ENCODE measurements around the gene GGCX. TPM values are rescaled to one million over a fixed set of nuclear protein-coding genes. Genes with fewer than 3 reads are reported as not detected.

Gene GGCX
- total RNA-seq, 1 experiment from 2014 or later: 56.2 TPM

DNA sequence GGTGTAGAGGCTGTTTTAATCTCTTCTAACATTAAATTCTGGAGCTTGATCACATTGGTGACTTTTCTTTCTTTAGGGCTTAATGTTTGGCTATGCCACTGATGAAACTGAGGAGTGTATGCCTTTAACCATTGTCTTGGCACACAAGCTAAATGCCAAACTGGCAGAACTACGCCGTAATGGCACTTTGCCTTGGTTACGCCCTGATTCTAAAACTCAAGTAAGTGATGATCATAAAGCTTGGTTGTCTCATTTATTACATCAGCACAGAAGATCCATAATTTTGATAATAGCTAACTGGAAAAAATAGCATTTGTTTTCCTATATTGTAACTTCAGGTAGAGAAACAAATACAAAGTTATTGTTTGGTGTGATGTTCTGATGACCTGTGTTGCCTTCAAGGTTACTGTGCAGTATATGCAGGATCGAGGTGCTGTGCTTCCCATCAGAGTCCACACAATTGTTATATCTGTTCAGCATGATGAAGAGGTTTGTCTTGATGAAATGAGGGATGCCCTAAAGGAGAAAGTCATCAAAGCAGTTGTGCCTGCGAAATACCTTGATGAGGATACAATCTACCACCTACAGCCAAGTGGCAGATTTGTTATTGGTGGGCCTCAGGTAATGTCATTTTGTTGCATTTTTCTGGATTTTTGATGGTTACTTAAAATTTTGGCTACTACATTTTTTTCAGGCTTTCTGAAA lies 19.4 kb downstream of the GGCX start:
- DNase-seq (ENCODE audit: low read depth): no peak

DNA sequence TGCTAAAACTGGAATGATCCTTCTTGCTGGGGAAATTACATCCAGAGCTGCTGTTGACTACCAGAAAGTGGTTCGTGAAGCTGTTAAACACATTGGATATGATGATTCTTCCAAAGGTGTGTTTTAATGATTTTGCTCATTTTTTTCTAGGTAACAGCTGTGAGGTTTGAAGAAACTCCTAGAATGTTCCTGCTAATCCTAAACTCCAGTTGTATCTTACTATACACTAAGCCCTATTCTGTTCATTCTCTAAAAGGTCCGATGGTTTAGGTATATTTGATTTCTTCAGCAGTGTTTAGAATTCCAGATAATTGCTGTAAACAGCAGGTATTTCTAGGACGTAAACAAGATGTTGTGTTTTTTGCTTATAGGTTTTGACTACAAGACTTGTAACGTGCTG lies 20.0 kb downstream of the GGCX start:
- no peak for DNase-seq (ENCODE audit: low read depth)

DNA sequence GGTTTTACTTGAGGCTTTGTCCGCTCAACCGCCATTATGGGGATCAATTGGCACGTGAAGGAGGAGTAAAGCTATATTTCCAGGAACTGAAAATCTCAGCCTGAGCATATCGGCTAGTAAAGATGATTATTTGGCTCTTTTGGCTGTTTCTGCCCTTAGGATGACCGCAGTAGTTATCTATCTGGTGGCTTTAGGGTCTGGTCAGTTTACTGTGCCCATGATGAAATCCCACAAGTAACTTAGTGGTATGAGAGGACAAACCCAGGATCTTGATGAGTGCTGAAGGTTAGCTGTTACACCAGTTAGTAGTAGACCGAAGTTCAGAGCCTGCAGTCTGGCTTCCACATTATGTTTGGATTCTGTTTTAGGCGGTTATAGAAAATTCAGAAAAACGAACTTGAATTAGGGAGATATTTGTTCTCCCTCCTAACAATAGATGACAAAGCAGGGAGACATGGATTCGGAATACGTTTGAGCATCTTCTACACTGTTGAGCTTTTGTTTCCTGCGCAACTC lies 21.1 kb downstream of the GGCX start:
- DNase-seq (ENCODE audit: low read depth): no peak

DNA sequence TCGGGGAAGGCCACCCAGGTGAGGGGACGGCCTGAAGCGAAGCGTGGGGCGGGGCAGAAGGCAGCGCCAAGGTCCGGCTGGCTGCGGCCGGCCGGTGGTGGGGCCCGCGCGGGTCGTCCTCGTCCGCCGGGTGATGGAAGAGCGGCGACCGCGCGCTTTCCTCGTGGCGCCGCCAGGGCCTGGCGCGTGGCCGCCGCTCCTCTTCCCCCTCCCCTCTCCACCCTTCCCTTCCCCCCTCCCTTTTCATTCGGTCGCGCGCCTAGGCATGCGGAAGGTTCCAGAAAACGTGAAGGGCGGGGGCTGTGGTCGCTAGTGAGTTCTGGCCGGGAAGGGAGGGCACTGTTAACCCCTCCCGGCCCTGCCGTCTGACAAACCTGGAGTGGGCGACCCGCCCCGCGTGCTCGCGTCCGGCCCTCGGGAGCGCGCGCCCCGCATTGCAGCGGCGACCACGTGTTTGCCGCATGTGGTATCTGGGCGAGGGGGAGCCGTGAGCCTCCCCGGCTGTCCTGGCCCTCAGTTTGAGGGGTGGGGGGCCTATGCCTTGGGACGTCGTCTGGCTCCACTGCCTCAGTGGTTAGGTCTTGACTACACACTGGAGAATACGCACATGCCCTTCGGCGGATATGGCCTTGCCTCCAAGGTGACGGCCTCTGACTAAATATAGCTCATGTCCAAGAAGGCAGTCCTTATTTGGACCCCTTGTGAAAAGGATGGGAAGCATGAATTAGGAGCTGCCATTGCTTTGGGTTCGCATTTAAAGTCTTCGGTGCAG lies 21.7 kb downstream of the GGCX start:
- peak; percentile 52 for DNase-seq (ENCODE audit: low read depth)

DNA sequence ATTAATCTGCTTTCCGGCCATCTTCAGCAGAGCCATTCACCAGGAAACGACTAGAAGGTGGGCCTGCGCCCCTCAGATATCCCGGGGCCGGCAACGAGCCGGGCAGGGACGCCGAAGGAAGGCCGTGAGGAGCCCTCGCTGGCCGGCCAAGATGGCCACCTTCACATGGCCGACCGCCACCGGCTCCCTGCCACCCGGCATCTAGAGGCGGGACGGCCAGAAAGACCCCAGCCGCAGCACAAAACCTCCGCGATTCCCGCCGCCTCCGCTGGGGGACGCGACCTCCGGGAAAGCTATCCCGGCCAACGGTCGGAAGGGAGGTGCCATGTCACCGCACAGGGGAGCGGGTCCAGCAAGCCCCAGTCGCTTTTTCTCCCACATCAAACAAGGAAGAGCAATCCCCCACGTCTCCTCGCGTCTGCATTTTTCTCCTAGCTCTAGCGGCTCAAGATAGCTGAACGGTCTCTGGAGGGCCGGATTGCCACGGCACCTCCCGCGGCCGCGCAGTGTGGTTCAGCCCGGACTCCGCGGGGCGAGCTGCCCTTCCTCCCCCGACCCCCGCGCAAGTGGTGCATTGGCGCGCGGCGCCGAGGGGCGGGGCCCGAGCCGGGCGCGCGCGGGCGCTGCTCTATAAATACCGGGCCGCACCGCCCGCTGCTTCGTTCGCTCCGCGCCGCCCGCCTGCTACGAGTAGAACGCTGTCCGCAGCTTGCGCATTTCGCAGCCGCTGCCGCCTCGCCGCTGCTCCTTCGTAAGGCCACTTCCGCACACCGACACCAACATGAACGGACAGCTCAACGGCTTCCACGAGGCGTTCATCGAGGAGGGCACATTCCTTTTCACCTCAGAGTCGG lies 22.6 kb downstream of the GGCX start, which contains the start of gene MAT2A:
Gene MAT2A, plus strand, starts transcription at position 662 of the 854 bp plus-strand sequence. Its CDS starts 120 bp downstream, at position 782.
- DNase-seq (ENCODE audit: low read depth): peak; percentile 83

DNA sequence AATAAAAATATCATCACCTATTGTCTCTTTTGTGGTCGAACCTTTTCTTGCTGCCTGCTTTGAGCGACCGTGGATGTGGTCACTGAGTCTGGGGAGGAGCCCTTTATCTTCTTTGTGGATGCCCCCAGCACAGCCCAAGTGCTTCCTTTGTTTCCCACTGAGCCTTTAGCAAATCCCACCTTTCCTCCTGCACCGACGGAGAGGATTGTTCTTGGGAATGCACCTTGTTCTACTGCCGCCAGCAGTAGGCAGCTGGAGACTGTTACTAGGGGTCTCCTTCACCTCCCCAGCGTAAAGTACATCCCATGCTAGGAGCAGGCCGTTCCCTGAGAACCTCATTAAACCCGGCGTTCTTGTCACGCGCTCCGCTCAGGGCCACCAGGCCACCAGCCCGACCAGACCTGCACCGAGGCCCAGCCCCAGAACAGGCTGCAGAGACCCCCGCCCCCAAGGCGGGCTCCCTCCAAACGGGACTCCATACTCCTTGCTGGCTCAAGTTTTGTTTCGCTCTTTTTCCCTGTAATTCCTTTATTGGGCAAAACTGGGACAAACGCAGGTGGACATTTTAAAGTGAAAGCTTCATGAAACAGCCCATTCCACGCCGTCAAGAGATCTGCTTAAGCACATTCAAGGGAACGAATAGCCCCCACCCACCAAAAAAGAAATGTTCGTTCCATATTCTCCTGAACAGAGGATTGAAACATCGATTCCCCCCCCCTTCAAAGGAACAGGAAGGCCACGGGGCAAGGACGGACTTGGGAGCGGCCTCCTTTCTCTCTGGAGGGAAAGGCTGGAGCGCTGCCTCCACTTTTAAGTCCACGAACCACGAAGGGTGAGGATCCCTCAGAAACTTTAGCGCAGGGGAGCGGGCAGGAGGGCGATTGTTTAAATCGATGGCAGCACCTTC lies 23.4 kb downstream of the GGCX start:
- peak; percentile 32 for DNase-seq (ENCODE audit: low read depth)

DNA sequence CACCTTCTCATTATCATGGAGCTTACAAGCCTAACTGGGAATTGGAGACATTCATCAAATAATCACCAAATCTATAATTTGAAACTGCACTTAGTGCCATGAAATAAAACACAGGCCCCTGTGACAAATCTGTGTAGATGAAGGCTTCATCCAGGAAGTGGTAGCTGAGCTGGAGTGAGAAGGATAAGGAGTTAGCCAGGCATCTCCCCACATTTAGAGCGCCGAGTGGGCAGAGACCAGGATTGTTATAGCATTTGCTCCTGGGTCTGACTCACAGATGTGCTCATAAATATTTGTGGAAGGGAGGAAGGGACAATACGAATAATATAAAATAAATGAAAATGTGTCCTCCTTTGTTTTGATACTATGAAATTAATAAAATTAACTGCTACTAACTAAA lies 24.8 kb downstream of the GGCX start:
- DNase-seq (ENCODE audit: low read depth): peak; percentile 88

DNA sequence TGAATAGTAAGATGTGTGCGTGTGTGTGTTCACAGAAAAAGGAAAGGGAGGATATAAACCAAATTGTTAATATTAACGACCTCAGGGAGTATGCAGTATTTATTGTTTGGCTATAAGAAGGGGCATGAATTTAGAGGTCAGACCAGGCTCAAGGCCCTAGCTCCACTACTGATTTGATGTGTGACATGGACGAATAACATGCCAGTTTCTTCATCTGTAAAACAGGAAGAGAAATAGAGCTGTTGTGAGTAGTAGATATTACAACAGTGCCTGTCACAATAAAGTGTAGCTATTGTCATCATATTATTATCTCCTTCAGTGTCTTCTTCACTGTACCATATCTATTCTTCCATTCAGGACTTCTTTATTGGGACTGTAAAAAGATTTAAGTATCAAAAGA lies 26.4 kb downstream of the GGCX start:
- no peak for DNase-seq (ENCODE audit: low read depth)

DNA sequence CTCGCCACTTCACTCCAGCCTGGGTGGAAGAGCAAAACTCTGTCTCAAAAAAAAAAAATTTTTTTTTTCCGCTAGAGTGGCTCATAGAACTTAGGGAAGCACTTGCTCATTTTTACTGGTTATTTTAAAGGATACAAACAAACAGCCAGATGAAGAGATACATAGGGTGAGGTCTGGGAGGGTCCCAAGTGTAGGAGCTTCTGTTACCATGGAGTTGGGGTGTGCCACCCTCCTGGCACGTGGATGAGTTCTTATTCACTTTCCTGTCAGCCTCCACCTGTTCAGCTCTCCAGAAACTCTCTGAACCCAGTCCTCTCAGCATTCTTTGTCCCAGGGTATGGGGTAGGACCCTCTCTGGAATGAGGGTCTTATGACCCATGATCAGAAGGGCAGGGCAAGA lies 27.2 kb downstream of the GGCX start:
- DNase-seq (ENCODE audit: low read depth): no peak

DNA sequence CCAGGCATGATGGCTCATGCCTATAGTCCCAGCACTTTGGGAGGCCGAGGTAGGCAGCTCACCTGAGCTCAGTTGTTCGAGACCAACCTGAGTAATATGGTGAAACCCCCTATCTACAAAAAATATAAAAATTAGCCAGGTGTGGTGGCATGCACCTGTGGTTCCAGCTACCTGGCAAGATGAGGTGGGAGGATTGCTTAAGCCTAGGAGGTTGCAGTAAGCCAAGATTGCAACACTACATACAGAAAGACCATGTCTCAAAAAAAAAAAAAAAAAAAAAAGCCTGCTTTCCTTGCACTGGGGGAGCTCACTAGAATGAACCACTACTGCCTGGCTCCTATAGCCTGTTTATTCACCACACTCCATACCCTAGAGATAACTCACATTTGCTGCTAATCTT lies 29.7 kb downstream of the GGCX start:
- DNase-seq (ENCODE audit: low read depth): no peak

DNA sequence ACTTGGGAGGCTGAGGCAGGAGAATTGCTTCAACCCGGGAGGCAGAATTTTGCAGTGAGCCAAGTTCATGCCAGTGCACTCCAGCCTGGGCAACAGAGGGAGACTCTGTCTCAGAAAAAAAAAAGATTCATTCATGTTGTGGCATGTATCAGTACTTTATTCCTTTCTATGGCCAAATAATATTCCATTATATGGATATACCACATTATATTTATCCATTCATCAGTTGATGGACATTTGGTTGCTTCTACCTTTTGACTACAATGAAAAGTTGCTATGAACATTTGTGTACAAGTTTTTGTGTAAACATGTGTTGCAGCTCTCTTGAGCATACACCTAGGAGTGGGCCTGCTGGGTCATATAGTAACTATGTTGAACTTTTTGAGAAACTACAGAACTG lies 31.5 kb downstream of the GGCX start:
- no peak for DNase-seq (ENCODE audit: low read depth)

DNA sequence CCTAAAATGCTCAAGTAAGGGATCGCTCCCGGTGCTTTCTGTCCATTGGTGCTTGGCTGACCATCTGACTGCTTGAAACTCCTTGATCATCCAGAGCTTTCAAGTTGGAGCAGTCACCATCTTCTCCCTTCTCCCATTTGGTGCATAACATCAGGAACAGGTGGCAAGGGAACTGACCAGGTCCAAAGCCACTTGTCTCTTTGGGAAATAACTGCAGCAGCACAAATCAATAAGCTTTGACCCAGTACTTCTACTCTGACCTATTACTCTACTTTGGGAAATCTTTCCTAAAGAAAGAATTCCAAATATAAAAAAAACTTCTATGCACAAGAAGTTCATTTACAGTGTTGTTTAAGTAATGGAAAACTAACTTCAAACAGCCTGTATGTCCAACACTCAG lies 32.9 kb downstream of the GGCX start:
- no peak for DNase-seq (ENCODE audit: low read depth)

DNA sequence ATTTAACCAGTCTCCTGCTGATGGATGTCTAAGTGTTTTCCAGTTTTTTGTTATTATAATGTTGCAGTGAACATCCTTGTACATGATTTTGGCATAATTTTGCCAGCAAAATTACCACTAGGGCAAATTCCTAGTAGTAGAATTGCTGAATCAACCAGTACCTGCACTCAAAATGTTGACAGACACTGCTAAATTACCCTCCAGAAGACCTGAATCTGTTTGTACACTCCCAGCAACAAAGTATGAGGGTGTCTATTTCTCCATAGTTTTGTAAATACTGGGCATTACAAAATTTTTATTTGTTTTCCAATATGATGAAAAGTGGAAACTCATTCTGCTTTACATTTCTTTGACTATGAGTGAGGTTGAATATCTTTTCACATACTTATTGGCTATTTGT lies 33.5 kb downstream of the GGCX start:
- no peak for DNase-seq (ENCODE audit: low read depth)

DNA sequence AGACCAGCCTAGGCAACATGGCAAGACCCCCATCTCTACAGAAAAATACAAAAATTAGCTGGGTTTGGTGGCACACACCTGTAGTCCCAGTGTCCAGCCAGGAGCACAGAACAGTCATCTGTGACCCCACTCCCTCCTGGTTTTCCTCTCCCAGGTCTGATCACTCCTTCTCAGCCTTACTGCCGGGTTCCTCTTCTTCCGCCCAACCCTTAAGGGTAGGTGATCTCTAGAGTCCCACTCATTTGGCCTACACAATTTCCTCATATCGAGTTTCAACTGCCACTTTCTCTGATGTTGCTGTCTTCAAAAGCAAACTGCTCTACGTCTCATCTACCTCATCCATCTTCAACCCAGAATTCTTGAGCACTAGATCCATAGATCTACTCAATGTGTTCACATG lies 35.7 kb downstream of the GGCX start:
- DNase-seq (ENCODE audit: low read depth): no peak

DNA sequence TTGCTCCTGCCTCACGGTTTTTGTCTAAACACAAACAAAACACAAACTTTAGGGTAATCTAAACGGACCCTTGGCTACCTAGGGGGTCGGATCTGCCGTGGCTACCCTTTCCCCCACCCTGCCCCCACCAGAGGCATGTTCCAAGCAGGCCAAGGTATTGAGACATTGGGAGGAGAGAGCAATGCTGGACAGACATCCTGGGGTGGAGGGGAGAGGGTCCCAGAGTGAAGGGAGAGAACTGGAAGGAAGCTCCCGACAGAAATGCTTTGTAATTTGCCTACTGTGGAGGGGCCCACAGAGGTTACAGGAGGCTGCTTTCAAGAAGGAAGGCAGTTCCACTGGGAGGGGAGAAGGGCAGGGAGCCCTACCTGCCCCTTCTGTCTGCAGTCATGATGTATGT lies 36.3 kb downstream of the GGCX start:
- no peak for DNase-seq (ENCODE audit: low read depth)

DNA sequence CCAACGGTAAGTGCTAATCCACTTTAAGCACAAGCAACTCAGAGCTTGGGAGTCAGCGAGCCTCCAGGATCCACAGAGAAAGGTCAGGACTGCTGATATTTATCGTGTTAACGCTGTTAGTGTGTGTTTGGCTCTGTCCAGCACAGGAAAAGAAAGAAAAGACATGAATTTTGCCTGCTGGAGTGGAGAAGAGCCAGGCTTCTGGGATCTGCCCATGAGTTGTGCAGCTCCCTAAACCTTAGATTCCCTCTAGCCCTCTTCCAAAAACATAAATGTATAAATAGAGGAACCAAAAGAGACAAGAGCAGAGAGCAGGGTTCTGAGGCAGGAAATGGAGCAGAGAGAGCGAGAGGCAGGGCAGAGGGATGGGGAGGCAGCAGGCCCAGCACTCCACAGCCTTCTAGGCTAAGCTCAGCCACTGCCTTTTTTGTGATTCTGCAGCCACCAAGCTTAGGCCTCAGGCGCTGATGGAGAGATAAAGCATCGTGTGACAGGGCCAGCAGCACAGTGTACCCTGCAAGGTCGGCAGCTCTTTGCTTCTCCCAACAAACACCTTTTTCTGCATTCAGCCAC lies 36.9 kb downstream of the GGCX start:
- DNase-seq (ENCODE audit: low read depth): peak; percentile 60

DNA sequence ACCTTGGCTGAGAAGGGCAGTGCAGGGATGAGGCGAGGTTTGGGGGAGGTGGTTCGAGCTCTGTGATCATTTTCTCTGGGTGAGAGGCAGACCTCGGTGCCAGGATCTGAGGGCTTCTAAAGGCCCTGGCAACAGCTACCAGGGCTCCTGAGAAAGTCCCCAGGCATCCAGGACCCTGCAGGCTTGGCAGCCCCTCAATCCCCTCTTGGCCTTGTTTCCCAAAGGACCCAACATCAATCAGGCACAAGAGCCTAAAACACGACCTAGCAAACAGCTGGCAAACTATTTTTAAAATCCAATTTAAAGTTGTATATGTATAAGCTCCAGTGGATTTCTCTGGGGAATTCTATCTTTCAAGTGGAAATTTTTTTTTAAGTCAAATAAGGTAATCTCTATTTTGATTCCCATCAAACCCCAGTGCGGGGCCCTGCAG lies 37.4 kb downstream of the GGCX start:
- DNase-seq (ENCODE audit: low read depth): no peak

DNA sequence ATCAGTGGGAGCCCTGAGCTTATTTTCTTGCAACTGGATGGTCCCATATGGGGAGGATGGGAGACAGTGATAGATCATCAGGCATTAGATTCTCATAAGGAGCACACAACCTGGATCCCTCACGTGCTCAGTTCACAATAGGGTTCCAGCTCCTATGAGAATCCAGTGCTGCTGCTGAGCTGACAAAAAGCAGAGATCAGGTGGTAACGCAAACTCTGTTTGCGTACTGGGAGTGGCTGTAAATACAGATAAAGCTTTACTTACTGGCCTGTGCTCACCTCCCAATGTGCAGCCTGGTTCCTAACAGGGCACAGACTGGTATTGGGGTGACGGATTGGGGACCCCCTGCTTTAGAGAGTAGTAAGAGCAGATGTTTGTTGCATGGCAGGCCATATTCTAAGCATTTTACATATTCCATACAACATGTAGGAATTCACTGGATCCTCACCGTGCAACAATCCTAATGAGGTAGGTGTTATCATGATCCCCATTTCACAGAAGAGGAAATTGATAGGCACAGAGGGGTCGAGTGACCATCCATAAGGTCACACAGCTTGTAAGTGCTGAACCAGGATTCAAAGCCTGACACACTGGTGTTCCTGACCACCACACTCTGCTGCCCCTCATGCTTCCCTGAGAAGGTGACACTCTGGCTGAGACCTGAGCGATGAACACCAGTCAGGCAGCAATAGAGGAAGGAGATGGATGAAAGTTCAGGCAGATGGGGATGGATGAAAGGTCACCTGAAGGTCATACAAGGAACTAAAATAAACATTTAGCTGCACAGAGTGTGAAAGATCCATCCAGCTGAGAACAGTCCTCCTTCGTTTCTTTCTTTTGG lies 38.0 kb downstream of the GGCX start:
- DNase-seq (ENCODE audit: low read depth): no peak

DNA sequence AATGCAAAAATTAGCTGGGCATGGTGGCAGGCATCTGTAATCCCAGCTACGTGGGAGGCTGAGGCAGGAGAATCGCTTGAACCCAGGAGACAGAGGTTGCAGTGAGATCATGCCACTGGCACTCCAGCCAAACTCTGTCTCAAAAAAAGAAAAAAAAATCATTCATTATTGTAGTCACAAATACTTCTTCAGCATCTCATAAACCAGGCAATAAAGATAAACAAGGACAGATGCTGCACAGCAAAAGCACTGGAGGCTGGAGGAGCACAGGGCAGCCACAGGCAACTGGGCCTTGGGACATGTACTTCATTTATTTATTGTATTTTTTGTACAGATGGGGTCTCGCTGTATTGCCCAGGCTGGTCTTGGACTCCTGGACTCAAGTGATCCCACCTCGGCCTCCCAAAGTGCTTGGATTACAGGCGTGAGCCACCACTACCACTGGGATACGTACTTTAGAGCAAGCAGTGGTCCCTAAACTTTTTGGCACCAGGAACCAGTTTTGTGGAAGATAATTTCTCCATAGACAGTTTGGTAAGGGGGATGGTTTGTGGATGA lies 39.1 kb downstream of the GGCX start:
- no peak for DNase-seq (ENCODE audit: low read depth)

Measured in M059J (cell line).